Natural killer cell (primary cell): ENCODE measurements around the gene TTC7B. TPM values are rescaled to one million over a fixed set of nuclear protein-coding genes. Genes with fewer than 3 reads are reported as not detected.
A peak's percentile ranks its signal among the peaks of the same experiment; 100 is the strongest.

Experiments used
- ATAC-seq, 3 donors: fragments of 150-1000 bp in 2 of 3; fragments of 200-7000 bp in 1 of 3; cut with Tn5 transposase; 1 replicate in 1 of 3; 2 replicates in 2 of 3; pipeline ENCODE4 v1.10.0; 2021; ENCODE audit warnings: mild to moderate bottlenecking in 2 of 3, moderate library complexity in 2 of 3
- DNase-seq, 2 donors: peaks; one replicate each; pipeline versions ENCODE4 v3.0.0 to v3.0.0-alpha.2; 2013 to 2021; ENCODE audit warnings: mixed read lengths in 1 of 2
- H3K27ac ChIP-seq: one replicate; pipeline ENCODE4 v1.5.1; 2013; ENCODE audit warnings: mild to moderate bottlenecking, low read length
- H3K27me3 ChIP-seq: one replicate; pipeline ENCODE4 v1.6.1; 2013; ENCODE audit warnings: low read length; ENCODE audit not compliant: control insufficient read depth, insufficient read depth
- H3K36me3 ChIP-seq: one replicate; pipeline ENCODE4 v1.6.1; 2013; ENCODE audit warnings: low read length; ENCODE audit not compliant: control insufficient read depth, insufficient read depth
- H3K4me1 ChIP-seq: one replicate; pipeline ENCODE4 v1.6.1; 2013; ENCODE audit warnings: low read length; ENCODE audit not compliant: control insufficient read depth, insufficient read depth
- H3K4me3 ChIP-seq: one replicate; pipeline ENCODE4 v1.5.1; 2013; ENCODE audit warnings: low read length
- H3K9me3 ChIP-seq: one replicate; pipeline ENCODE4 v1.6.1; 2013; ENCODE audit warnings: low read length; ENCODE audit not compliant: control insufficient read depth, insufficient read depth
- H3K27ac Mint-ChIP-seq, 2 donors: one replicate each; pipeline ENCODE4 v1.8.0; 2022; ENCODE audit warnings: mild to moderate bottlenecking in 2 of 2, mixed read lengths in 2 of 2, moderate library complexity in 1 of 2
- H3K27me3 Mint-ChIP-seq, 2 donors: one replicate each; pipeline ENCODE4 v1.8.0; 2022; ENCODE audit warnings: low read depth in 2 of 2, mixed read lengths in 2 of 2
- H3K36me3 Mint-ChIP-seq: one replicate; pipeline ENCODE4 v1.8.0; 2022; ENCODE audit warnings: mixed read lengths
- H3K4me1 Mint-ChIP-seq, 2 donors: one replicate each; pipeline ENCODE4 v1.8.0; 2022; ENCODE audit warnings: mixed read lengths in 2 of 2
- H3K4me3 Mint-ChIP-seq: one replicate; pipeline ENCODE4 v1.8.0; 2022; ENCODE audit warnings: mild to moderate bottlenecking, moderate library complexity, mixed read lengths
- H3K9me3 Mint-ChIP-seq, 2 donors: one replicate each; pipeline ENCODE4 v1.8.0; 2022; ENCODE audit warnings: mixed read lengths in 2 of 2
- WGBS: methylation state at CpG from one replicate; pipeline ENCODE4 v1.1.7; 2013; ENCODE audit warnings: missing lambda C conversion rate; ENCODE audit not compliant: insufficient coverage; 5-methylcytosine and 5-hydroxymethylcytosine counted together
- intact Hi-C: fragments of 100-400 bp; cut with micrococcal nuclease; formaldehyde crosslinking; loops from one replicate; pipeline ENCODE4 v1.14.2; 2022
- total RNA-seq, 4 donors: library from RNA; stranded (reverse); fragments of 120-200 nt in 1 of 4; gene quantifications; one replicate each; pipeline versions ENCODE4 v1.2.3 to v1.2.4, GENCODE V29; 2013 to 2022
- TF ChIP-seq, protein P1 (sequence below): fragments of 200-600 bp; IDR thresholded peaks from one replicate; pipeline ENCODE4 v1.8.0; 2022; ENCODE audit warnings: antibody characterized with exemption

Gene TTC7B
- total RNA-seq, 3 donors from 2014 or later (not counting 1 experiment from before 2014, with no cell fraction given) = 1.7 to 17.2 (median 5.9) TPM

- no peaks in the 10 kb centered on the region for H3K9me3 ChIP-seq
- no peaks in the 10 kb centered on the region for H3K9me3 Mint-ChIP-seq
- H3K4me3 ChIP-seq = no peak overlapping the region
- TF ChIP-seq, protein P1, sequence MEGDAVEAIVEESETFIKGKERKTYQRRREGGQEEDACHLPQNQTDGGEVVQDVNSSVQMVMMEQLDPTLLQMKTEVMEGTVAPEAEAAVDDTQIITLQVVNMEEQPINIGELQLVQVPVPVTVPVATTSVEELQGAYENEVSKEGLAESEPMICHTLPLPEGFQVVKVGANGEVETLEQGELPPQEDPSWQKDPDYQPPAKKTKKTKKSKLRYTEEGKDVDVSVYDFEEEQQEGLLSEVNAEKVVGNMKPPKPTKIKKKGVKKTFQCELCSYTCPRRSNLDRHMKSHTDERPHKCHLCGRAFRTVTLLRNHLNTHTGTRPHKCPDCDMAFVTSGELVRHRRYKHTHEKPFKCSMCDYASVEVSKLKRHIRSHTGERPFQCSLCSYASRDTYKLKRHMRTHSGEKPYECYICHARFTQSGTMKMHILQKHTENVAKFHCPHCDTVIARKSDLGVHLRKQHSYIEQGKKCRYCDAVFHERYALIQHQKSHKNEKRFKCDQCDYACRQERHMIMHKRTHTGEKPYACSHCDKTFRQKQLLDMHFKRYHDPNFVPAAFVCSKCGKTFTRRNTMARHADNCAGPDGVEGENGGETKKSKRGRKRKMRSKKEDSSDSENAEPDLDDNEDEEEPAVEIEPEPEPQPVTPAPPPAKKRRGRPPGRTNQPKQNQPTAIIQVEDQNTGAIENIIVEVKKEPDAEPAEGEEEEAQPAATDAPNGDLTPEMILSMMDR = no peak
- H3K4me1 Mint-ChIP-seq = no peaks in the 10 kb centered on the region
- intact Hi-C loops = no loop called here
- DNase-seq (no peak), ATAC-seq (no peak)
- H3K4me1 ChIP-seq = no peaks in the 10 kb centered on the region
- H3K4me3 Mint-ChIP-seq = no peak overlapping the region
- H3K27me3 ChIP-seq = no peaks in the 10 kb centered on the region
- no peak overlapping the region for H3K27ac Mint-ChIP-seq
- 89% methylated on average over 9 of the region's 9 CpGs for WGBS
- peaks cover 21 to 48% of the 10 kb centered on the region in 2 donors for H3K27me3 Mint-ChIP-seq
- H3K27ac ChIP-seq = no peak overlapping the region
- no peaks in the 10 kb centered on the region for H3K36me3 ChIP-seq
- no peaks in the 10 kb centered on the region for H3K36me3 Mint-ChIP-seq
These were observed 214.7 kb downstream of the TTC7B start for GRCh38 chr14:90601563-90601962.

DNA sequence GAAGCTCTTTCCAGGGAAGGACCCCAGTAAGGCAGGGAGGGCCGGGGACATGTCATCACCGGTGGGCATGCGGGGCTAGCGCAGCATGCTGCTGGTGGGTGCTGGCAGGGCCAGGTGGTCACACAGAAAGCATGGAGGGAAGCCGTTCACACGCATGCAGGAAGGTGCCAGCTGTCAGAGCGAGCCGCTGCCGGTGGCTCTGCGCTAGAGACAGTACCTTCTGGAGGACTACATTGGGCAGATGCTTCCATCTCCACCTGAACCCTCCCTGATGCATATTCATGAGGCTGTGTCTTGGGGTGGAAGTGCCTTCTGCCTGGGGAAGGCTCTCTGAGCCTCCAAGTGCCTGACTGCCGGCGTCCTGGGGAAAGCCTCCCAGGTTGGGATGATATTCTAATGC is 215.6 kb downstream of the TTC7B start:
- 93% methylated on average over 12 of the region's 12 CpGs for WGBS
- peaks cover 21 to 41% of the 10 kb centered on the region in 2 donors for H3K27me3 Mint-ChIP-seq
- no peaks in the 10 kb centered on the region for H3K9me3 Mint-ChIP-seq
- Histone ChIP-seq H3K4me3 (no peak overlapping the region), H3K27ac (no peak overlapping the region), H3K9me3 (no peaks in the 10 kb centered on the region), H3K36me3 (no peaks in the 10 kb centered on the region), H3K4me1 (no peaks in the 10 kb centered on the region), H3K27me3 (no peaks in the 10 kb centered on the region)
- intact Hi-C loops = no loop called here
- TF ChIP-seq, protein P1 = no peak
- H3K4me1 Mint-ChIP-seq = no peaks in the 10 kb centered on the region
- DNase-seq = no peak
- no peaks in the 10 kb centered on the region for H3K36me3 Mint-ChIP-seq
- no peak for ATAC-seq
- H3K27ac Mint-ChIP-seq = no peak overlapping the region
- H3K4me3 Mint-ChIP-seq = no peak overlapping the region

DNA sequence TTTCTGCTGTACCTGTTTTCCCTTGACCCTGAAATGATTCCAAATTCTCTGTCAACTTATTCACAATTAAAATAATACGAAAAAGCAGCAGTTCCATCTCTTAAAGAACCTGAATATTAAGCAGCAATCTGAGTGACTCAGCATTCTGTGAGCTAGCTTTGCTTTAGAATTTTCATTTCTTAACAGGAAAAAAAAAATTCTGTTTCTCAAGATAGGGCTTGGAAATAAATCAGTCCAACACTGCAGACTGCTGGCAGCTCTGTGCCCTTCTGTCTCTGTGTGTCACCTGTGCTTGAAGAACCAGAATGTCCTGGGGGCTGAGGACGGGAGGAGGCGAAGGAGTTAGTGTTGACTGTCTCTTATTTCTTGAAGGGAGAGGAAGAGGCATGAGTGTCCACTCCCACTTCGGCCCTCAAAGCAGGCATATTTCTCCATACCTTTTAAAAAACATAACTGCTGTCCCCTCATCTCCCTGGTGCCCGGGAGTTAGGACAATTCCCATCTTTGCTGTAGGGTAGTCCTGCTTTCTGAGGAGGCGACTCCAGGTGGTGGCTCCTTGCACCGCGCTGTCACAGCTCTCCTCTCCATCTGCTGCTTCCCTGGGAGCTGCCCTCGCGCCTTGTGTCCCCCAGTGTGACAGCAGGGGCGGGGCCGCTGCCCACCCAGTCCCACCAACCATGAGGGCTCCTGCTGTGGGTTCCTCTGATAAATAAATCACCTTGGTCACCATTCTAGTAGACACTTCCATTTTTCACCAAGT is 216.3 kb downstream of the TTC7B start:
- WGBS = 76% methylated on average over 10 of the region's 12 CpGs
- Mint-ChIP-seq H3K27ac (no peak overlapping the region), H3K27me3 (peaks cover 17 to 34% of the 10 kb centered on the region in 2 donors), H3K9me3 (no peaks in the 10 kb centered on the region), H3K4me3 (no peak overlapping the region), H3K4me1 (no peaks in the 10 kb centered on the region), H3K36me3 (no peaks in the 10 kb centered on the region)
- H3K27ac ChIP-seq = no peak overlapping the region
- H3K4me1 ChIP-seq = no peaks in the 10 kb centered on the region
- no peaks in the 10 kb centered on the region for H3K27me3 ChIP-seq
- TF ChIP-seq, protein P1 = no peak
- ATAC-seq (no peak), DNase-seq (peak in 1 of 2 donors; percentile 7)
- H3K4me3 ChIP-seq = no peak overlapping the region
- intact Hi-C loops = no loop called here
- H3K36me3 ChIP-seq = no peaks in the 10 kb centered on the region
- H3K9me3 ChIP-seq = no peaks in the 10 kb centered on the region

DNA sequence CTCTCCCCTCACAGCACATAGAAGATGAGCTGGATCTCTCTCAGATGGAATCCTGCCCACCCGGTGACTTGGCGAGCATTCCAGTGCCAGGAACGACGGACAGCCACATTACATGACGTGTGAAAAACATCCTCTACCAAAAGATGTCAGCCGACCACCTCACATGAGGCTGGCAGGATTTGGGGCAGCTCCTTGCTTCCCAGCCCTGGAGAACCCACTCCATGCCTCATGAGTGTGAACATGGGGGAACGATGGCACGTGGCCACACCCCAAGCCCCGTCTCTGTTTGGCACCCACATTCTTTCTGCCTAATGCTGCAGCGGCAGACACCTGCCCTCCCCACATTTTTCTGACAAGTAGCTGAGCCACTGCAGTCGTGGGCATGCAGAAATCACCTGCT is 216.9 kb downstream of the TTC7B start:
- Histone ChIP-seq H3K27me3 (no peaks in the 10 kb centered on the region), H3K27ac (no peak overlapping the region), H3K9me3 (no peaks in the 10 kb centered on the region), H3K4me1 (no peaks in the 10 kb centered on the region), H3K4me3 (no peak overlapping the region), H3K36me3 (no peaks in the 10 kb centered on the region)
- H3K4me1 Mint-ChIP-seq = no peaks in the 10 kb centered on the region
- ATAC-seq (no peak), DNase-seq (no peak)
- H3K4me3 Mint-ChIP-seq = no peak overlapping the region
- H3K36me3 Mint-ChIP-seq = no peaks in the 10 kb centered on the region
- TF ChIP-seq, protein P1 = no peak
- H3K9me3 Mint-ChIP-seq = no peaks in the 10 kb centered on the region
- H3K27me3 Mint-ChIP-seq = peaks cover 11 to 28% of the 10 kb centered on the region in 2 donors
- WGBS = 57% methylated on average over 11 of the region's 11 CpGs
- intact Hi-C loops = no loop called here
- no peak overlapping the region for H3K27ac Mint-ChIP-seq
